ENCODE data around the gene EPG5.

- TF ChIP-seq FOXM1 (IDR thresholded peaks at IDR 0.05; ENCODE audit: borderline replicate concordance, low read depth) (no peak), CEBPB (IDR thresholded peaks at IDR 0.05) (no peak), REST (IDR thresholded peaks at IDR 0.05; ENCODE audit: low read depth) (no peak), RAD21 (IDR thresholded peaks at IDR 0.05; ENCODE audit: low read depth) (no peak), USF1 (IDR thresholded peaks at IDR 0.05) (no peak), CREB1 (IDR thresholded peaks at IDR 0.05; ENCODE audit: low read depth) (no peak), EP300 (IDR thresholded peaks at IDR 0.05; ENCODE audit: borderline replicate concordance) (no peak), YY1 (IDR thresholded peaks at IDR 0.05; ENCODE audit: low read depth) (no peak), EGR1 (IDR thresholded peaks at IDR 0.05) (no peak)
These were observed 145.4 kb downstream of the EPG5 start for GRCh38 chr18:45821711-45822110.
